HG02623 (cell line): ENCODE results near the gene ANP32B.
A peak's percentile ranks its signal among the peaks of the same experiment; 100 is the strongest.
"Not testable (repeated sequence)": the region's sequence is repeated elsewhere in the genome, so short reads cannot be mapped to it uniquely, and the experiment has no call there.

Experiments used
- ATAC-seq: cut with Tn5 transposase; IDR thresholded peaks from one replicate; pipeline ENCODE4 v1.9.1; 2021; ENCODE audit warnings: moderate library complexity; ENCODE audit not compliant: unreplicated experiment

The ANP32B gene

GRCh38 chr9:97991818-97992217 is 8.7 kb downstream of the ANP32B start:
- no peak for ATAC-seq

DNA sequence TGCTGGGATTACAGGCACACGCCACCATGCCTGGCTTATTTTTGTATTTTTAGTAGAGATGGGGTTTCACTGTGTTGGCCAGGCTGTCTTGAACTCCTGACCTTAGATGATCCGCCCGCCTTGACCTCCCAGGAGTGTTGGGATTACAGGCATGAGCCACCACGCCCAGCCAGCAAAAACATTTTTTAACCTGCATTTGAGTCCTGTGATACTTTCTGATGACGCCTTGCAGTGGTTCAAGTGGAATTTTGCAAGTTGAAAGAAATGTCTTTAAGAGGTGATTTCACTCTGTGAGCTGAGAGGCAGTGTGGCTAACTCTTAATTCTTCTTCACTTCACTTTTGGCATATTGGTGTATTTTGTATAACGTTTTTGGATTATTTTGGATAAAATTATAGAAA is 9.1 kb downstream of the ANP32B start:
- no peak for ATAC-seq

GRCh38 chr9:97993000-97993399 is 9.9 kb downstream of the ANP32B start:
- no peak for ATAC-seq

DNA sequence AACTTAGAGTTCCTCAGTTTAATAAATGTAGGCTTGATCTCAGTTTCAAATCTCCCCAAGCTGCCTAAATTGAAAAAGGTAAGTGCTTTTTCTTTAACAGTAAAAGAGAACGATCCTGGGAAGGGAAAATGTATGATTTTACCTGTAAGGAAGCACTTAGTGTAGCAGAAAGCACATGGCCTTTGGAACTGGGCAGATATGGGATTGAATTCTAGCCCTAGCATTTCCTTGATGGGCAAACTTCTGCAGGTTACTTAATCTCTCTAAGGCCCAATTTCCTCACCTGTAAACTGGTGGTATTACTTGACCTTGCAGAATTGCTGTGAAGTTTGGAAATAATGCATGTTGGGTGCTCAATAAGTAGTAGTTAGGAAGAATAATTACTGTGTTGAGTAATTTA is 11.6 kb downstream of the ANP32B start:
- no peak for ATAC-seq

- not testable (repeated sequence) for ATAC-seq
Observed at GRCh38 chr9:97996676-97997075, 13.5 kb downstream of the ANP32B start.

DNA sequence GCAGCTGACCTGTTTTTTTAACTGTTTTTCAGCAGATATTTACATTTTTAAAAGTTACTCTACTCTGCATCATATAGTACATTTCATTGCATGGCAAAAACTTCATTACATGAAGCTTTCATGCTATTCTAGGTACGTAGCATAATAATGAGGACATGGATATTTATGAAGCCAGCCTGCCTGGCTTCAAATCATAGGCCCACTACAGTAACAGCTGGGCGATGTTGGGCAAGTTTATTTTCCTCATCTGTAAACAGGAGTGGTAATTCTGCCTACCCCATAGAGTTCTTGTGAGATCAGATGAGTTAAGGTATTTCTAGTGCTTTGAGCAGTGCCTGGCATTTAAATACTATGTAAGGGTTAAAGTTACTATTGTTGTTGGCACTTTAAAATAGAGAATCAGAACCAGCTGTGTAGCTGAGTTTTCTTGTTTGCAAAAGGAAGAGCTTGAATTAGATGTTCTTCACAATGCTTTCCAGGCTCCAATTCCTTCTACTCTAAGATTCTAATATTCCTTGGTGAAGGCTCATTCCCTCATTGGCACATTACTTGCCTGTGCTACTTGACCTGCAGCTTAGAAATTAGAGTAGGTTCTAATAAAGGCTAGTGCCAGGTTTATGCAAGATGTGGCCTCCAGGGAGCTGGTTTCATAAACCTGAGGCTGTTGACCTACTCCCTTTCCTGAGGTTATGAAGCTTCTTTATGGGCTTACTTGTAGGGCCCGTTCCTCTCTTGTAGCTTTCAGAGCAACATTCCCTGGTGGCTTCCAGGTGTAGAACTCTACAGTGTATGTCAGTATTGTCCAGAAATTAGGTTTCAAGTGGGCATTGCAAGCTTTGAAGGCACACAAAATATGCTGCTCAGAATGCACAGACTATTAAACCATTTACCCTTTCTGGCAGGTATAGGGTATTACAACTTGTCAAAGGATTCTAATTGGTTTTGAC is 14.5 kb downstream of the ANP32B start:
- ATAC-seq = no peak

DNA sequence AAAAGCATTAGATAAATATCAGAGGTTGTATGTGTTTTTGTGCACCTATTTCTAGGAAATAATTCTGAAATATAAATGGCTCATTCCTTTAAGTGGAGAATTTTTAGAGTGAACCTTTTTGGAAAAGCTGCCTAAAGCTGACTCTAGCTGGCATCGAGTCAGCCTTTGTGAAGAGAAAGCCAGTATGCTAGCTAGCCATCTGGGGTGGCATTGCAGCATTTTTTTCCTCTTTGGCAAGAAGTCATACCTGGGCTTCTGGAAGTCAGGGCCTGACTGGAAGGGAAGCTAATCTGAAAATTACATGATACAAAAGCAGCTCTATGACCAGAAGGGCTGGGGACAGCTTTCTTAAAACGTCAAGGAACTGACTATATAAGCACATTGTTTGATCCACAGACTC is 19.7 kb downstream of the ANP32B start:
- no peak for ATAC-seq

GRCh38 chr9:98006127-98006796 is 23.1 kb downstream of the ANP32B start:
- no peak for ATAC-seq

GRCh38 chr9:98007251-98007928 is 24.2 kb downstream of the ANP32B start:
- ATAC-seq = no peak

- no peak for ATAC-seq
Observed at GRCh38 chr9:98008764-98009163, 25.6 kb downstream of the ANP32B start.

- ATAC-seq = no peak
Observed at GRCh38 chr9:98009437-98009836, 26.3 kb downstream of the ANP32B start.

DNA sequence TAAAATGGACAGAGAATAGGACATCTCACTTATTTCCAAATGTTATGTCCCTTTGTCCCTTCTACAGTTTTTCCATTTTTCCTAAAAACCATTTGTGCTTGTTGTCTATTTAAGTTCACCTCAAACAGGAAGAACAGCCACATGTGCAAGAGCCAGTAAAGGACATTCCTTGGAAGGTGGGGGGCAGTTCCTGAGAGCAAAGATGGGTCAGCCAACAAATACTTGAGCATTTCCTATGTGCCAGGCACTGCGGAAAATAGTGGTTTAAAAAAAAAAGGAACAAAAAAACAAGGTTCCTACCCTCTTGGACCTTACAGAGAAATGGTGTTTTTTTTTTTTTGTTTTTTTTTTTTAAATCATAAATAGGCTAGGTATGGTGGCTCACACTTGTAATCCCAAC is 26.8 kb downstream of the ANP32B start:
- ATAC-seq = no peak

DNA sequence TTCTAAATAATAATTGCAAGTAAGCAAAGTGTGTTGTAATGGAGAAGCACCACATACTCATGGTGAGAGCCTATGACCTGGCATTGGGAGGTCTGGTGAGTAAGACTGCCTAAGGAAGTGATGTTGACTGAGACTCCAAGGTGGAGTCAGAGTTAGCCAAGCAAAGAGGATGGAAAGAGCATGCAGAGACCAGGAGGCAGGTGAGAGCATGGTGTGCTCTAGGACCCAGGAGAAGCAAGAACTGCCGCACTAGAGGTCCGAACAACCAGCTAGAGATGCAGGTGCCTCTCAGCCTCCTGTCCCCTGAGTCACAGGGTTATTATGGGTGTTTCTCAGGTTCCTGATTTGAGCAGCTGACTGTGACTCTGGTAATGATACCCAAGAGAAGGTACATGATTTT is 27.3 kb downstream of the ANP32B start:
- peak; percentile 96 for ATAC-seq

- ATAC-seq = no peak
Observed at GRCh38 chr9:98011122-98011521, 28.0 kb downstream of the ANP32B start.

GRCh38 chr9:98016137-98016680 is 33.1 kb downstream of the ANP32B start:
- ATAC-seq = no peak

DNA sequence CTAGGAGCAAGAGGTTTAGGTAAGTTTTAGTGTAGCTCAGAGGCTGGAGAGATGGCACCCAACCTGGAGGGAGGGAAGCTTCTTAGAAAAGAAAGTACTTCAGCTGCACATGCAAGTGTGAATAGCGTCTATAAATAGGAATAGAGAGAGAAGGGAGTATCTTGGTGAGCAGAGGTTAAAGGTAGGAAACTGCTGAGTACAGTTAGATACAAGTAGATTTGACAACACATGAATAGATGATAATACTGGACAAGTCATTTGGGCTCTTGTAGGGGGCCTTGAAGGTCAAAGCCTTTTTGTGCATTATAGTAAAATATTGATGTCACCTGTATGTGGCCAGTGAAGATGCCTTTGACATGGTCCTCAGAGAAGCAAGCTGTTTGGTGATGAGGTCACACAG is 34.2 kb downstream of the ANP32B start:
- no peak for ATAC-seq

DNA sequence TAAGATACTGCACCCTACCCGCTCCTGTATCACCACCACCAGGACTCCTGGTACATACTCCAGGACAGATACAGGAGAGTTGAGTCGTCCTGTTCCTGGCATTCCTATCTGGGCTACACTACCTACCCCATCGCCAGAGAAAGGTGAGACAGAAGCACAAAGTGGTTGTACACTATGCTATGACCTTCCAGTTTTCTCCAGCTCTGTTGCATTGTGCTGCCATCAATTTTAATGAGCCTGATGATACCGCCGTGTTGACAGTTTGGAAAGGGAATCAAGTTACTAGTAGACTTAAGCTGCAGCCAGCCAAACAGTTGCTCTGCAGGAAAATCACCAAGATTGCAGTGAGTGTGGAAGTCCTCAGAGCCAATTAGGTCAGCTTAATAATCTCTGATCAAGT is 35.2 kb downstream of the ANP32B start:
- no peak for ATAC-seq

- ATAC-seq = no peak
Observed at GRCh38 chr9:98019098-98019497, 36.0 kb downstream of the ANP32B start.

DNA sequence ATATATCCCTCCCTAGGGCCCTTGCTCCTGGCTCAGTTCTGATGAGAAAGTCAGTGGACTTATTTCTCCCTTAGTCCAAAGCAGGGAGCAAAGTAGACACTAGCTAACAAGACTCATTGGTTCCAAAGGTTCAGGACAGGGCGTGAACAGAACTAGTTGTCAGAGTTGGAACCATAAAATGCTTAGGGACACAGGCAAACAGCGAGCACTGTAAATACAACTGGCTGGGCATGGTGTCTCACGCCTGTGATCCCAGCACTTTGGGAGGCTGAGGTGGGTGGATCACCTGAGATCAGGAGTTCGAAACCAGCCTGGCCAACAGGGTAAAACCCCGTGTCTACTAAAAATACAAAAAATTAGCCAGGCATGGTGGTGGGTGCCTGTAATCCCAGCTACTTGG is 36.7 kb downstream of the ANP32B start:
- not testable (repeated sequence) for ATAC-seq

DNA sequence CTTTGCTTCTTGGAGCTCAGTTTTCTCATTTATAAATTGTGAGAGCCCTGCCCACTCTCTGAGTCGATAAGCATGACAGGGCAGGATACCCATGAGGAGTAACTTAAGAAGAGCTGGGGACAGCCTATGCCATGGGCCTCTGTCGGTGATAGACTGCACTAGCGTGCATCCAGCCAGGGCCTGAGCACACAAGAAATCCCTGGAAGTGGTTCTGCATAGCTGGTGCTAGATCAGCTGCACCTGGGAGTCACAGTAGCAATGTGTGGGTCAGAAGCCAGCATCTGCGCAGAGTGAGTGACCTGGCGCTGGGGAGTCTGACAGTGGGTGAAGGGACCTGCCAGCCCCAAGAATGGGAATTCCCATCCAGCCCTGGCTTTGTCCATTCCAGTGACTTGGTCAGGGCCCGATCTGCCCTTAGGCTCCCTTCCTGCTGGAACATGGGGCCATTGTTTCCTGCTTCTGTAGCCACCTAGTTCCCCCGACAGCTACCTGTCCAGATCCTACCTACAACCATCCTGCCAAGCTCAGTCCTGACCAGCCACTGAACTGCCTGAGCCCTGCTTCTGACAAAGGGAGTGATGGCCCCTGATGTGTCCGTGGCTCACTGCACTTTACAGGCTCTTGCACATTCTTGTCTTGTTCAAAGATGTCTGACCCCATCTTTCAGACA is 37.5 kb downstream of the ANP32B start:
- no peak for ATAC-seq
